Stomach (tissue), 4 donors: ENCODE results near the gene PLRG1.
"Not testable (repeated sequence)": the region's sequence is repeated elsewhere in the genome, so short reads cannot be mapped to it uniquely, and the experiment has no call there.

Experiments
- CTCF ChIP-seq, 7 experiments: fragments of 450-650 bp in 4 of 7; fragments of 200-600 bp in 3 of 7; sonication (generic) in 3 of 7; IDR thresholded peaks; one replicate each; pipeline ENCODE4 v1.5.1; 2016 to 2019; ENCODE audit warnings: antibody characterized with exemption in 7 of 7, control low read depth in 2 of 7, mild to moderate bottlenecking in 1 of 7
- EP300 ChIP-seq: sonication (generic); formaldehyde crosslinking; IDR thresholded peaks from one replicate; pipeline ENCODE4 v1.6.1; 2017; ENCODE audit warnings: antibody characterized with exemption
- POLR2A ChIP-seq, 4 donors: fragments of 450-650 bp; IDR thresholded peaks; one replicate each; pipeline ENCODE4 v1.6.1; 2016; ENCODE audit warnings: antibody characterized with exemption in 4 of 4, control low read depth in 2 of 4, mild to moderate bottlenecking in 1 of 4, moderate library complexity in 1 of 4
- POLR2AphosphoS5 ChIP-seq, 3 donors: sonication (generic); formaldehyde crosslinking; IDR thresholded peaks; one replicate each; pipeline ENCODE4 v1.6.1; 2016; ENCODE audit warnings: antibody characterized with exemption in 3 of 3

- not testable (repeated sequence) for TF ChIP-seq CTCF (IDR thresholded peaks at IDR 0.05); EP300; POLR2A (IDR thresholded peaks at IDR 0.05); POLR2AphosphoS5 (IDR thresholded peaks at IDR 0.05)
Measured at GRCh38 chr4:154597281-154597680, 47.1 kb upstream of the PLRG1 start.
